ENCODE measurements around the gene KCND2. TPM values are rescaled to one million over a fixed set of nuclear protein-coding genes. Genes with fewer than 3 reads are reported as not detected.

KCND2 gene
- polyA plus RNA-seq, 1 of the 3 experiments (the other 2 are of a cell fraction) = not detected

- 16% methylated on average over 7 of the region's 7 CpGs for WGBS (ENCODE audit: low lambda C conversion rate)
- no peaks in the 10 kb centered on the region for H3K9me2 ChIP-seq
- H4K20me1 ChIP-seq (ENCODE audit: insufficient read depth) = no peaks in the 10 kb centered on the region
- H2AFZ ChIP-seq (ENCODE audit: low read depth) = no peak overlapping the region
- no peak overlapping the region for H3K4me2 ChIP-seq
- no peak for TF ChIP-seq FOXM1 (IDR thresholded peaks at IDR 0.05; ENCODE audit: low read depth)
- no peak for TF ChIP-seq RFX5 (IDR thresholded peaks at IDR 0.05; ENCODE audit: low read length)
- TF ChIP-seq ZBTB33 (IDR thresholded peaks at IDR 0.05; ENCODE audit: borderline replicate concordance, low read depth) = no peak
- no peak for TF ChIP-seq JUND (IDR thresholded peaks at IDR 0.05)
- TF ChIP-seq FOSL2 (IDR thresholded peaks at IDR 0.05; ENCODE audit: borderline replicate concordance, low read depth) = no peak
- no peaks in the 10 kb centered on the region for H3K79me2 ChIP-seq (ENCODE audit: insufficient read depth)
- H3K4me1 ChIP-seq (ENCODE audit: control insufficient read depth in 1 of 2, insufficient read depth in 2 of 2, low read depth in 1 of 2, low read length in 1 of 2) = no peaks in the 10 kb centered on the region
- DNase-seq = no peak
- H3K9ac ChIP-seq = no peak overlapping the region
- H3K36me3 ChIP-seq (replicated peaks in 1 of 2; ENCODE audit: control insufficient read depth in 1 of 2, insufficient read depth in 2 of 2, low read length in 1 of 2) = no peaks in the 10 kb centered on the region
- no peaks in the 10 kb centered on the region for H3K27me3 ChIP-seq (ENCODE audit: insufficient read depth)
- no peak overlapping the region for H3K27ac ChIP-seq (ENCODE audit: low read depth in 2 of 2, low read length in 1 of 2)
- no peaks in the 10 kb centered on the region for H3K9me3 ChIP-seq
- POLR2A ChIA-PET = no interaction called here
- H3K4me3 ChIP-seq (ENCODE audit: low read depth in 2 of 2, low read length in 1 of 2) = no peak overlapping the region
- H3F3A ChIP-seq (replicated peaks; ENCODE audit: insufficient read depth) = no peaks in the 10 kb centered on the region
- CTCF ChIA-PET = no interaction called here
These were observed 251.0 kb downstream of the KCND2 start for GRCh38 chr7:120523985-120524384.

GRCh38 chr7:120526902-120527509 is 254.0 kb downstream of the KCND2 start:
- no peaks in the 10 kb centered on the region for H3K79me2 ChIP-seq (ENCODE audit: insufficient read depth)
- WGBS (ENCODE audit: low lambda C conversion rate) = 1% methylated on average over 5 of the region's 5 CpGs
- H3K4me1 ChIP-seq (ENCODE audit: control insufficient read depth in 1 of 2, insufficient read depth in 2 of 2, low read depth in 1 of 2, low read length in 1 of 2) = no peaks in the 10 kb centered on the region
- DNase-seq = no peak
- H4K20me1 ChIP-seq (ENCODE audit: insufficient read depth) = no peaks in the 10 kb centered on the region
- no peaks in the 10 kb centered on the region for H3K9me2 ChIP-seq
- TF ChIP-seq RAD21 (IDR thresholded peaks at IDR 0.05; ENCODE audit: low read length) = no peak
- TF ChIP-seq POLR2AphosphoS5 (IDR thresholded peaks at IDR 0.05; ENCODE audit: low read depth, low read length) = no peak
- no peak for TF ChIP-seq CTCF (IDR thresholded peaks at IDR 0.05)
- no peak for TF ChIP-seq FOXM1 (IDR thresholded peaks at IDR 0.05; ENCODE audit: low read depth)
- TF ChIP-seq USF1 (IDR thresholded peaks at IDR 0.05; ENCODE audit: borderline replicate concordance, low read depth) = no peak
- TF ChIP-seq EP300 (IDR thresholded peaks at IDR 0.05; ENCODE audit: borderline replicate concordance in 1 of 2, low read depth in 1 of 2, low read length in 1 of 2) = no peak
- no peak for TF ChIP-seq REST (IDR thresholded peaks at IDR 0.05; ENCODE audit: low read depth, low read length)
- no peak for TF ChIP-seq RCOR1 (IDR thresholded peaks at IDR 0.05; ENCODE audit: low read length)
- no peak for TF ChIP-seq EZH2phosphoT487 (IDR thresholded peaks at IDR 0.05; ENCODE audit: borderline replicate concordance, low read depth)
- TF ChIP-seq TCF12 (IDR thresholded peaks at IDR 0.05) = no peak
- TF ChIP-seq NRF1 (IDR thresholded peaks at IDR 0.05; ENCODE audit: low read depth, low read length) = no peak
- H3K4me2 ChIP-seq = no peak overlapping the region
- no peaks in the 10 kb centered on the region for H3F3A ChIP-seq (replicated peaks; ENCODE audit: insufficient read depth)
- H3K9ac ChIP-seq = no peak overlapping the region
- H3K9me3 ChIP-seq = no peaks in the 10 kb centered on the region
- H2AFZ ChIP-seq (ENCODE audit: low read depth) = no peak overlapping the region
- H3K27me3 ChIP-seq (ENCODE audit: insufficient read depth) = no peaks in the 10 kb centered on the region
- ChIA-PET CTCF (interaction anchor here (1.0 kb wide), 2 partner anchors 11 to 28 kb away, joined by 3 read pairs; no protein-coding TSS in a partner anchor), POLR2A (no interaction called here)
- H3K4me3 ChIP-seq (ENCODE audit: low read depth in 2 of 2, low read length in 1 of 2) = no peak overlapping the region
- no peaks in the 10 kb centered on the region for H3K36me3 ChIP-seq (replicated peaks in 1 of 2; ENCODE audit: control insufficient read depth in 1 of 2, insufficient read depth in 2 of 2, low read length in 1 of 2)
- no peak overlapping the region for H3K27ac ChIP-seq (ENCODE audit: low read depth in 2 of 2, low read length in 1 of 2)
